HG03159 (cell line): ENCODE results near the gene ST7.

Source experiments
- ATAC-seq: cut with Tn5 transposase; IDR thresholded peaks from one replicate; pipeline ENCODE4 v1.9.1; 2021; ENCODE audit warnings: mild to moderate bottlenecking, moderate library complexity; ENCODE audit not compliant: unreplicated experiment

Gene ST7

GRCh38 chr7:117087639-117088396 lies 134.5 kb downstream of the ST7 start:
- no peak for ATAC-seq

- no peak for ATAC-seq
Observed at GRCh38 chr7:117088623-117089194, 135.4 kb downstream of the ST7 start.

- ATAC-seq = no peak
Observed at GRCh38 chr7:117090791-117091190, 137.5 kb downstream of the ST7 start.

DNA sequence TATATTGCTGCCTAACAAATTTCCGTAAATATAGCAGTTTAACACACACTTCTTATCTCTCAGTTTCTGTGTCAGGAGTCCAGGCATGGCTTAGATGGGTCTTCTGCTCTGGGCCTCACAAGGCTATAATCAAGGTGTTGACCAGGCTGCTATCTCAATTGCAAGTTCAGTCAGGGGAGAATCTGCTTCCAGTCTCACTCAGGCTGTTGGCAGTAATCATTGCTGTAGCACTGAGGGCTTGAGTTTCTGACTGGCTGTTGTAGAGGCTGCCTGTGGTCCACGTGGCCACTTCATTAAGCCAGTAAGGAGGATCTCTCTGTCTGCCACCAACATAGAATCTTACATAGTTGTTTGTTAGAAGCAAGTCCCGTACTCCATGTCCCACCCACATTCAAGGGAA lies 138.4 kb downstream of the ST7 start:
- no peak for ATAC-seq

DNA sequence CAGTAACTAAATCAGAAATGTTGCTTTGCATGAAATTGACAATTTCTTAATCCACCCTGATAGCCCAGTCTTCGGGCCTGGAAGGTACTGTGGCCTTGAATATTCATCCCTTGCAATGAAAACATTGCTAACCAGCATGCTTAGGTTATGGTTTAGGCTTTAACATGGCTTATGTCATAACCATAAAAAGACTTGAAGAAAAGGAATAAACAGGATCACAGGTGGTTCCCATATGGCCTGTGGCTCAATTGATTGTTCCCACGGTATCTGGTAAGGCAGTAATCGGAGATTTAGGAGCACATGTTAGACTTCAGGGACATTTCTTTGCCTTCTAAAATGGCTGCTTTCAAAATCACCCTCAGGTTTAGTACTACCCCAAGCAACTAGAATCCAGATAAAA lies 139.5 kb downstream of the ST7 start:
- no peak for ATAC-seq

DNA sequence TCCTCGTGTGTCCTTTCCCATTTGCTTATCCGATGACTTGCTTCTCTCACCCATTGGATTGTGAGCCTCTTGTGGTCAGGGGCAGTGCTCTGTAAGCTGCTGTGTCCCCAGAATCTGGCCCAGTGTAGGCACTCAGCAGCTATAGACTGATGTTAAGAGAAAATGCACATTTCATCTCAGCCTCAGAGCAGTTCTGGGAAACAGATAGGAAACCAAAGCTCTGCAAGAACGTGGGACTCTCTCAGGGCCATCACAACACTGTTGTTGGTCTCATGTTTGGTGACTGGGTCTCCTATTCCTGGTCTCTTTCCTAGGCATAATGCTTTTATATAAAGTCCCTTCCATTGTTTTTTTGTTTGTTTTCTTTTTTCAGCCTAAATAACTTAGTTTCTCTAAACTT lies 141.2 kb downstream of the ST7 start:
- ATAC-seq = no peak

DNA sequence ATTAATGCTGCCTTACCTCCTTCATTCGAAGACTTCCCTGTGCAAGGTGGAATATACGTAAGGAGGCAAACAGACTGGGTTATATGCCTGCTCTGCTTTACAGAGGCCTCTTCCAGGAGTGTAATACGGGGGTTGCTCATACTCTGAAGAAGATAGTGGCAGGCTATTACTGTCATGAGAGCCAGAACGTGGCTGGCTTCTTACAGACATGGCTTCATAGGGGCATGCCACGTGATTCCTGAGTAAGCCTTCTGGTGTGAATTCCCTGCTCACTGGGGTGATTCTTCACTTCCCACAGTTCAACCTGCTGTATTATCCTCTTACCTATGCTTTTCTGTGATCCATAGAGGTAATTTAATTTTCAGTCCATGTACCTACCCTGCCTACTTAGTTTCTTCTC lies 141.8 kb downstream of the ST7 start:
- ATAC-seq = no peak

DNA sequence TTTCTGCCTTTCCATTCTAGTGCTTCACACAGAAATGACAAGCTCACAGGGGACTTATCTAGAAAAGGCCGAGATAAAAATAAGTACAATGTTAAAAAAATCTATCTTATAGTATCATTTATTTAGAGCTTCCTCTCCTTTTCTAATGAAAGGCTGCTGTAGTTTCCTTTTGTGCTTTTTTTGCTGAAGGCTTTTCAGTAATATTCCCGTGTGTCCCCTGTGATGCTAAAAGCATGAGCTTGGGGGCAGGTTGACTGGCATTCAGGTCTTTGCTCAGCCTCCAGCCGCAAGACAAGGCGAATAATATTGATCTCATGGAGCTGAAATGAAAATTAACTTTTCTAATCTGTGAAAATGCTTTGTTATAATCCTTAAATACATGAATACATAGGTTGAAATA lies 143.0 kb downstream of the ST7 start:
- ATAC-seq = no peak

- no peak for ATAC-seq
Observed at GRCh38 chr7:117096942-117097341, 143.6 kb downstream of the ST7 start.

DNA sequence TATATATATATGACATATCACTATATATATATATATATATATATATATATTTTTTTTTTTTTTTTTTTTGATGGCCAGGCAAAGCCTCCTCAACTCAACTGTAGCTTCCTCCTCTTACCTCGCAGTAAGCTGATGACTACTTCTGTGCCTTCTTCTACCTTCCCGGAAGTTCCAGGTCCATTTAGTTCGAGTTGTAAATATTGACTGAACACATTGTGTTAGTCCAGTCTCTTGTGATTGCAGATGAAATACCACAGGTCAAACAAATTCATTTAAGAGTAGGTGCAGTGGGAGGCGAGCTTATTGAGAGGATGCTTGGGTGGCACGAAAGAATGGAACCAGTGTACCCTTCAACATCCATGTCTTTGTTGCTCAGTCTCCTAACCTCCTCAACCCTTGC lies 144.6 kb downstream of the ST7 start:
- no peak for ATAC-seq

GRCh38 chr7:117098457-117098856 lies 145.2 kb downstream of the ST7 start:
- no peak for ATAC-seq

DNA sequence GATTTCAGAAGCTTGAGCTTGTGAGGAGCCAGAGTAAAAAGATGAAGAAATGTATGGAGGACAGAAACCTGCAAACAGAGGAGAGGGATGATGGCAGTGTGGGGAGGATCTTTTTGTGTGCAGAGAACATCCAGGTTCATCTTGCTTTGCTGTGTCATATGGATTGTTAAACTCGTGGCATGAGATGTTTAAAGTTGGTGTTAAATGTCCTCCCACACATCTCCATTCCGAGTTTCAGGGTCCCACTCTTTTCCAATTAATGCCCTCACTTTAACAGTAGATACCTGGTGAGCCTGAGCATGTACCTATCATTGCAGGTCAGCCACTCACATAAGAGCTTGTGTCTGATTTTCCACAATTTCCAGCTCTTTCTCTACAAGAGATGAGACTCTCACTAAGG lies 147.7 kb downstream of the ST7 start:
- ATAC-seq = no peak

- peak; percentile 93 for ATAC-seq
Observed at GRCh38 chr7:117110480-117111315, 157.4 kb downstream of the ST7 start.

DNA sequence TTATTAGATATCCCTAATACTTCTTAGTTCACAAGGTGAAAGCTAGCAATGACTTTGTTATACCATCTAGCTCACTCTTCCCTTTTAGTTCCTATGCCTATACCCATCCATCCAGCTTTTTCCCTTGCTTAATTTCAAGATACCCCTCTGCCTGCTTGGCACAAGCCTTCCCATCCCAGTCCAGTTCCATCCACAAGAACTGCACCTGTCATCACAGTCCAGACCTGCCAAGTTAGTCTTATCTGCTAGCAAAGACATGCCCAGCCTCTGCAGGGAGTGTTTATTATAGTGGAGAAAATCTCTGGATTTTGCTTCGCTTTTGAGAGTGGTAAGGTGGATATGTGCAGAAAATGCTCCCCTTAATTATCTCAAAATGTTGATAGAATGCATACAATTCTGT lies 158.2 kb downstream of the ST7 start:
- no peak for ATAC-seq

DNA sequence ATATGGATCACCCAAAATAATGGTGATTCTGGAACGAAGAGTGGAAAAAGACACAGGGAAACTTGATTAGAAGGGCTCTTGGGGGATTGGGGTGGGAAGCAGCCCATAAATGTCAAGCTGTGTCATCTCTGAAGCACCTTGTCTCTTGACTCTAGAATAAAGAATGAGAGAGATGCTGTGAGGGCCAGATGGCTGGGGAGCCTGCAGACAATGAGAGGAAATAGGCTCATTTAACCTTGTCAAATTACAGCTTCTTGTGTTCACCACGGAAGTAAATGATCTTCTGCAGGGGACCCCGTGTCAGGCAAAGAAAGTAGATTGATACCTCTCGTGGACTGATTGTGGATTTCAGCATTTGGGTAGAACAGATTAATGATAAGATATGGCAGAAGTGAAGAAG lies 159.3 kb downstream of the ST7 start:
- no peak for ATAC-seq

- ATAC-seq = no peak
Observed at GRCh38 chr7:117113871-117114270, 160.6 kb downstream of the ST7 start.

DNA sequence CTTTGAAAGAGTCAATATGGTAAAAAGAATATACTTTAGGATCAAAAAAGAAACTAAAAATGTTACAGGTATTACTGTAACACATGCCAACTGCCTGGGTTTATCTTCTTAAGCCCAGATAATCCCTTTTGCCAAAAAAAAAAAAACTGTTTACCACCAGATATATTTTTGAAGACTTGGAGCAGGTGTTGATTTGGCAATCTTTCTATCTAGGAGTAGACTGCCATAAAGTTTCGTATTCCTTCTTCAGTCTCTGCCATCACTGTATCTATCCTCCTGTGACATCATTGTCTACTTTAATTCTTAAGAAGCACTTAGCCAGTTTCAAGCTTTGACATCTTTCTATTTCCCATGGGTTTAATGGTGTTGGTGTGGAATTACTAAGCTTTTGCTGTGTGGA lies 161.0 kb downstream of the ST7 start:
- ATAC-seq = no peak

DNA sequence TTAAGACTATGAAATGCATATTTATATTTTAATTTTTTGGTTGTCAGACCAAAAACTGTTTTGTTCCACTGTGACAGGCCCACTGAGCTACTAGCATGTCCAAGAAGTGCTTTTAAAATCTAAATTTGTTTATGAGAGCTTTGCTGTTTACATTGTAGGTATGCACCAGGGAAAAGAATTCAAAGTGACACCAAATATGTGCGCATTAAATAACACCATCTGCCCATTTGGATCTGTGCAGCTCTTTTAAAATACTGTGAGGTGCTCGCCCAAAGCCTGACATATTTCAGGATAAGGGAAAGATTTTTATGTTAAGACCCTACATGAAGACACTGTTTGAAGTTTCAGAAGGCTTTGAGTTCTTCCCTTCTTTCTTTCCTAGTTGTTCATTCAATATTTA lies 162.9 kb downstream of the ST7 start:
- no peak for ATAC-seq

DNA sequence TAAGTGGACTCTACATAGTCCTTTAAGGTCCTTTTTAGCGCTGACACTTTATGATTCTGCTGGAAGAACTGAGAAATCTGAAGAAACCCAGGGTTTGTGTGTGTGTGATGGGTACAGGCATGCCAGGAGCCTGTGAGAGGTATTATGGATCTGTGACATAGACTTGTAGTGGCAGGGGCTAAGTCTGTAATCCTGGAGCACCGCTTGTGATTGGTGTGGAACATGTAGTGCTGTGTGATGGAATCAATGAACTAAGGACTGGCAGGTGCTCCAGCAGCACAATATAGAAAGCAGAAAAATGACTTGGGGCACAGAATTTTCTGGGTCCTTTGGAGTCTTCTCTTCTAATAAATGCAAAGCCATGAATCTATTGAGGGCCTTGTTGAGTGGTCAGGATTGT lies 163.9 kb downstream of the ST7 start:
- ATAC-seq = no peak

GRCh38 chr7:117118579-117119180 lies 165.4 kb downstream of the ST7 start:
- no peak for ATAC-seq

DNA sequence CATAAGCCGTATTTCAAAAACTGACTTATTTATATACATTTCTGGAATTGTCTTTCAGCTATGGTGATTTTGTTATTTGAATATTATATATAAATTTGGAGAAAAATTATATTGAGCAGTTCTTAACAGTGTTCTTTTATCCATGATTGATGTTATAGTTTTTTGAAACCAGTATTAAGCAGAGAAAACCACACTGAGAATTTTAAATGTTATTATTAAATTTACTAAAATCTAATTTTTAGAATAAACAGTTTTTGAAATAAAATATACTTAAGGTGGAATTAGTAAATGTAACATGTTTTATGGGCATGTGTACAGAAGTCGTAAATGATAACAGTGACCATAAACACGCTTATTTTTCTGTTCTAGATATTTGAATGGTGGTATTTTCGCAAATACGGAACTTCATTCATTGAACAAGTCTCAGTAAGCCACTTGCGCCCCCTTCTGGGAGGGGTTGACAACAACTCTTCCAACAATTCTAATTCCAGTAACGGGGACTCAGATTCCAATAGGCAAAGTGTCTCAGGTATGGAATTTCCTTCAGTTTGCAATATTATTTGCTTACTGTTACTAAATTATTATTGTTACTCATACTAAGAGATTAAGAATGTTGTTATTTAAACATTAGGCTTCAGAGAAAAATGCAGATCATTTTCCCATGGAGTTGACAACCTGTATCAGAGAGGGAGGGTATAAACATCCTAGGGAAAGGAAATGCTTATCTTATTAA lies 166.1 kb downstream of the ST7 start:
- no peak for ATAC-seq
